GM19025 (cell line): ENCODE results near the gene ANKS1A.

Source experiments
- ATAC-seq: cut with Tn5 transposase; IDR thresholded peaks from one replicate; pipeline ENCODE4 v1.9.1; 2021; ENCODE audit warnings: mild to moderate bottlenecking, low read depth, moderate library complexity; ENCODE audit not compliant: unreplicated experiment

The ANKS1A gene

GRCh38 chr6:34951731-34952130 is 62.7 kb downstream of the ANKS1A start:
- no peak for ATAC-seq

DNA sequence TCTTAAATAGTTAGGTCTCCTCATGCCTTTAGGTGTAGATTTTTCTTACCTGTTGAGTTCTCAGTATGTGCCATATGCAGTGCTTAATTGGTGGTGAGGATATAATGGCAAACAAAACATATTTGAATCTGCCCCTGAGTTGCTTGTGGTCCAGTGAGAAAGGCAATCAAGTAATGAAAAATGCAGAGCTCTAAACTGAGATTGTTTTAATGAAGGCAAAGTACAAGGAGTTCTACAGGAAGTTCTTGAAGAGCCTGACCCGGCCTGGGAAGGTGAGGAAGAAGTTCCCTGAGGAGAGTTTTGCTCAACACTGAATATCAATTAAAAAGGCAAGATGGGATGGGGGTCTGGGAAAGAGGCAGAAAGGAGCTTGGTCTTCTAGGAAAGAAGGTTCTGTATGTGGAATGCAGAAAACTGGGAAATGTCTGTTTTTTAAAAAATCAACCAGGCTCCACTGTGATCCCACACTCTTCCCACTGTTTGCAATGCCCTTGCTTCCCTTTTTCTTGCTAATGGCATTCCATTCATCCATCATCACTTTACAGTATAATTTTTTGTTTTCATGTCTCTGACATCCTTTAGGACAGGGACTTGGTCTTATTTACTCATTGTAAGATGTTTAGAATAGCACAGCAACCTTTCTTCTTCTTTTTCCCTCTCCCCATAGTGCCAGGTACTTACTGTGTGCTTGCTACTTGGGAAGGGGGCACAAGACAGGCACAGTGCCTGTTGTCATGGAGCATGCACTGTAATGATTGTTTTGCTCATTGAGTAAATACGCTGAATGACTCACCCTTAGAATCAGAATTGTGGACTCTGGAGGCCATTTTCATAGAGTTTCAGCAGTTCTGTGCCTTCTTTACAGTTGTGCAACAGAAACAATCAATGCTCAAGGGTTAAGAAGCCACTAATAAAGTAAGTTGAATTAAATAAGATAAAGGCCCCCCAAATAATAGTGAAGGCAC is 64.3 kb downstream of the ANKS1A start:
- no peak for ATAC-seq

DNA sequence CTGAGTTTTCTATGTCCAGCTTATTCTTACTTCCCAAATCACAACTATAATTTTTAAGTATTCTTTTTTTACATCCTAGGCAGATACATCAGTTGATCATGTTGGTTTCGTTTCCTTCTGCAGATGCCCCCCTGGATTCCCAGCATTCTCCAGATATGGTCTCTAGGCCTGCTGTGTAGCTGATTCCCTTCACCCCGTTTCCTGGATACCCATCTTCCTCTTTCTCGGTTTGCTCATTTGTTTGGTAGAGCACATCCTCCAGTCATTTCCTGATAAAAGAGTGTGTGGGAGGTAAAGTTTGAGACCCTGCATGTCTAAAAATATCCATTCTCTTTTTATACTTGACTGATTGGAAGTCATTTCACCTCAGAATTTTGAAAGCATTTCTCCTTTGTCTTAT is 66.4 kb downstream of the ANKS1A start:
- no peak for ATAC-seq

GRCh38 chr6:34957231-34957783 is 68.3 kb downstream of the ANKS1A start:
- ATAC-seq: no peak

DNA sequence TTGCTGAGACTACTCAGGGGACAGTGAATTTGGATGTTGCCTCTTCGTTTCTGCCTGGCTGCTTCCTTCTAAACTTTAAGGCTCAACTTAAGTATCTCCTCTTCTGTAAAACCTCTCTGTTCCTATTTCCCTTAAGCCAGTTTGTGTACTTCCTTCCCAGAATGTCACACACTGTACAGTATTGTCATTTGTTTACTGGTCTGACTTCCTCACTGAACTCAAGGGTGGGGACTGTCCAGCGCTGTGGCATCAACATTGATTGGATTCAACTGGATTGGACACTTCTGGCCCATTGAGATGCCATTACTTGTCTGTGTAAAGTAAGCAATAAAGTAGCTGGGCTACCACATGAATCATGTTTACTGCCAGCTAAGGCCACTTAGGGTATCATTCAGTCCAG is 69.7 kb downstream of the ANKS1A start:
- ATAC-seq: no peak

GRCh38 chr6:34959224-34959623 is 70.2 kb downstream of the ANKS1A start:
- ATAC-seq: no peak

- no peak for ATAC-seq
These were observed 72.0 kb downstream of the ANKS1A start for GRCh38 chr6:34961082-34961481.

DNA sequence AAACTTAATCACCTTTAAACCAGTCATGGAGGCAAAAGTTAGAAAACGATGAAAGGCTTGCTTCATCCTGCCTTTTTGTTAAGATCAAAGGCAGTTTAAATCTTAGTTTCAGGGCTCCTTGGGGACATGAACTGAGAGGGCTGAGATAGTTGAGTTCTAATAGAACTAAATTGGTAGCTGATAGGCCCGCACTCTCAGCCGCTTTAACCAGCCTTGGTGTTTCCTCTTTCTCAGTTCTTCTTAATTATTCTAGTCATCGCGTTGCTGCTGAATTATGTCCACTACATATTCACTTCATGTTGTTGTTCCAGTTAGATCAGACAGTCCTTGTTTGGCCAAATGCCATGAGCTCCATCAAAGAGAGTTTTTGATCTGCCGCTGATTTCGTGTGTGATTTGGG is 72.5 kb downstream of the ANKS1A start:
- ATAC-seq: no peak

- no peak for ATAC-seq
These were observed 75.5 kb downstream of the ANKS1A start for GRCh38 chr6:34964564-34964963.

- no peak for ATAC-seq
These were observed 78.4 kb downstream of the ANKS1A start for GRCh38 chr6:34967461-34967860.

- no peak for ATAC-seq
These were observed 80.7 kb downstream of the ANKS1A start for GRCh38 chr6:34969662-34970265.

DNA sequence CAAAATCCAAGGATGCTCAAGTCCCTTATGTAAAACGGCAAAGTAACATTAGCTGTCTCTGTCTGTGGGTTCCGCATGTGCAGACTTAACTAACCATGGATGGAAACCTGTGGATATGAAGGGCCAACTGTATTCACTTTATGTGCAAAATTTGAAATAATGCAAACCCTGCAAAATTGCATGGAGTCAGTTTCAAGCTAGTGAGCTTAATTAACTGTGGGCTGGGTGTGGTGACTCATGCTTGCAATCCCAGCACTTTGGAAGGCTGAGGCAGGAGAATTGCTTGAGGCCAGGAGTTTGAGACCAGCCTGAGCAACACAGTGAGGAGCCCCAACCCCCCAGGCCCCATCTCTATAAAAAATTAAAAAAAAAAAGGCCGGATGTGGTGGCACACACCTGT is 81.4 kb downstream of the ANKS1A start:
- ATAC-seq: no peak

GRCh38 chr6:34970957-34971356 is 81.9 kb downstream of the ANKS1A start:
- ATAC-seq: no peak

- ATAC-seq: no peak
These were observed 84.6 kb downstream of the ANKS1A start for GRCh38 chr6:34973547-34974248.

DNA sequence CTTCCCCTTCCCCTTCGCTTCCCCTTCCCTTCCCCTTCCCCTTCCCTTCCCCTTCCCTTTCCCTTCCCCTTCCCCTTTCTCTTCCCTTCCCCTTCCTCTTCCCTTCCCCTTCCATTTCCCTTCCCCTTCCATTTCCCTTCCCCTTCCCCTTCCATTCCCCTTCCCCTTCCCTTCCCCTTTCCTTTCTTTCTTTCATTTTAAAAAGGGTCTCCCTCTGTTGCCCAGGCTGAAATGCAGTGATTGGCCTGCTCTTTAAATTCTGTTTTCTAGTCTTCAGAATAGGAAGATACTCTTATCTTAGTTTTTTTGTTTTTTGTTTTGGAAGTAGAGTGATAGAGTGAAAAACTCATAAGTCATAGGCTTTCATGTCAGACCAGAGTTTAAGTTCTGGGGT is 85.2 kb downstream of the ANKS1A start:
- no peak for ATAC-seq

DNA sequence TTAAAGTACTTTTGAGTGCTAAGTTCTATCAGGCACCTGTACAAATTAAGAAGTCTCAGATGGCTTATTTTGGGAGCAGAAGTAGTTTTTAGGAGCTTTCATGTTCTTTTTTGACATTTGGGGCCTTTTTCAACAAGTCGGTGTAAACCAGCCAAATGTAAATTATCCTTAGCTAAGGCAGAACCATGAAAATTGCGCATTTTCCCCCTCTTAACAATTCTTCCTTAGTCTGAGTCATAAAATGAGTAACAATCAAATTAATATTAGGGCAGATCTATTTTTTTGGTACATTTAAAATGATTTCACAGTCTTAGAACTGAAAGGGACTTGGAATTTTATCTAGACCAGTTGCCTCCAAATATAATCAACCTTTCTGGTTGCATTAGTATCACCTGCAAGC is 87.2 kb downstream of the ANKS1A start:
- no peak for ATAC-seq

DNA sequence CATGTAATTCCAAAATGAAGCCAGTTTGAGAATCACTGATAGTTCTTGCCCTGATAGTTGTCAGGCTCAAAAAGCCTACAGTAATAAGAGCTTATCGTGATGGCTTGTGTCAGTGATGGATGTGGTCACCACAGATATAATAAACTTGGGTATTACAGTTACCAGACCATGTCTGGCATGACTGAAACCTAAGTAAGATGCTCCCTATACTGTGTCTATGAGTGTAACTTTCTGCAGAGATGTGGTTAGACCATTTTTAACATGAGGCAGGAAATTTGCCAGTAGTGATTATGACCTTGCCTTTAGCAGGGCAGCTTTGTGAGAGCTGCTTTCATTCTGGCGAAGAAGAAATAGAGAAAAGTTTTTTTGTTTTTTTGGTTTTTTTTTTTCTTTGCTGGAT is 90.2 kb downstream of the ANKS1A start:
- ATAC-seq: no peak

GRCh38 chr6:34979994-34980393 is 90.9 kb downstream of the ANKS1A start:
- ATAC-seq: no peak

DNA sequence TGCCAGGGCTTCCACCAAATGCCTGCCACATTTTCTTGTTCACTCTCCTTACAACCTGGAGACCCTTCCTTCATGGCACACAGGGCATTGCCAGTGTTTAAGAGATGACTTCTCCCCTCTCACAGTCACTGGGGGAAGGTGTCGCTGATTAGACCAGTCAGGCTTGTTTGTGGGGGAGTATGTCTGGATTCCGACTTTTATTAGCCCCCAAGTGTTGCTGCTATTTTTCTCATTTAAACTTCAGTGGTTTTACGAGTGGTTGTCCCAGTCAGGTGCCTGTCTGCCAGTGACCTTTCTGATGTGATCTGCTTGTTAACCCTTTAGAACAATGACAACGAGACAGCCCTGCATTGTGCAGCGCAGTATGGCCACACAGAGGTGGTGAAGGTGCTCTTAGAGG is 92.3 kb downstream of the ANKS1A start:
- no peak for ATAC-seq

DNA sequence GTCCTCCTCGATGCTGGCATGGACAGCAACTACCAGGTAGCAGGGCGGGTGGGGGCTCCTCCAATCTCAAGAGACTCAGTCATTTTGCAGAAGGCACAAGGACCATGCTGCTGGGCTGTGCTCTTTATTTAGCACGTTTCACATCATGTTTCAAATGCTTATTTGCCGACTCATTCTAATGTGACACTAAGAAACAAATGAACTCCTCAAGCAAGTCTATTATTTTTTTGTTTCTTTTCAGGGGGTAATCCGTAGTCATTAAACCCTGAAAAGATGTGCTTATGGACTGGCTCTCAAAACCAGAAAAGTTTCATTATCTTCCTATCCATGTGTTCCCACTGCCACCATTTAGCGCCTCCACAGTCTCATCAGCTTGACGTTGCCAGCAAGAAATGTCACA is 92.9 kb downstream of the ANKS1A start:
- ATAC-seq: no peak

DNA sequence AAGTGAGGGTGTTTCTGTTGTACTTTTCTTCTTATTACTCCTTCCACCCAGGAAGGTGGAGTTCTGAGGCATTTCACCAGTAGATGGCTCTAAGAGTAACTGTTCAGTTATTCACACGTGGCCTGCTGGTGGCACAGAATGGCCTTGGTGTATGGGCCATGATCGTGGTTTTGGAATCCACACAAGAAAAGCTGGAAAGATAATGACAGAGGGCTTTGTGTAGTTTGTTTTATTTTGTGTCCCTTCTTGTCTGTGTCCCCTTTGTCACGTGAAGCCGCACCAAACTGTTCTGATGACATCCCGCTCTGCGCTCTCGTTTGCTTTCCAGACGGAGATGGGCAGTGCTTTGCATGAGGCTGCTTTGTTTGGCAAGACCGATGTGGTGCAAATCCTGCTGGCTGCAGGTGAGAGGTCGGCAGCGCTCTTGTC is 93.4 kb downstream of the ANKS1A start:
- ATAC-seq: no peak
